Measurements from ENCODE around the gene CADPS. TPM values are rescaled to one million over a fixed set of nuclear protein-coding genes. Genes with fewer than 3 reads are reported as not detected.

Gene CADPS
- polyA plus RNA-seq, 1 donor (not counting 4 experiments of a cell fraction or from before 2014, with no cell fraction given) = not detected

GRCh38 chr3:62371720-62372591 lies 503.3 kb downstream of the CADPS start:
- Histone ChIP-seq H3K9me1 (ENCODE audit: control insufficient read depth, extremely low read depth, insufficient read depth, low read length) (no peaks in the 10 kb centered on the region), H3K9ac (ENCODE audit: control insufficient read depth, extremely low read depth, insufficient read depth, low read length) (no peak overlapping the region), H3K4me1 (ENCODE audit: control insufficient read depth, extremely low read depth, insufficient read depth, low read length) (no peaks in the 10 kb centered on the region), H3K27me3 (ENCODE audit: control insufficient read depth, extremely low read depth, insufficient read depth, low read length) (peaks cover 99% of the 10 kb centered on the region), H3K9me3 (ENCODE audit: control insufficient read depth, low read depth, low read length) (no peaks in the 10 kb centered on the region), H4K20me1 (ENCODE audit: control insufficient read depth, extremely low read depth, insufficient read depth, low read length) (peaks cover 7% of the 10 kb centered on the region), H3K4me3 (ENCODE audit: control insufficient read depth in 2 of 3, extremely low read depth in 1 of 3, insufficient read depth in 2 of 3, low read depth in 1 of 3, low read length in 3 of 3) (no peak overlapping the region), H2AFZ (ENCODE audit: control insufficient read depth, low read length) (no peak overlapping the region), H3K79me2 (ENCODE audit: control insufficient read depth, insufficient read depth, low read length) (no peaks in the 10 kb centered on the region), H3K4me2 (ENCODE audit: control insufficient read depth, extremely low read depth, insufficient read depth, low read depth, low read length) (peak overlapping the region; percentile 10), H3K36me3 (ENCODE audit: control insufficient read depth in 2 of 2, extremely low read depth in 1 of 2, insufficient read depth in 2 of 2, low read length in 2 of 2) (no peaks in the 10 kb centered on the region), H3K27ac (ENCODE audit: control insufficient read depth, insufficient read depth, low read length) (no peak overlapping the region)
- no peak for DNase-seq (ENCODE audit: low read depth, low spot score)
- TF ChIP-seq EZH2 (IDR thresholded peaks at IDR 0.05; ENCODE audit: low read length) = peak; percentile 25
- TF ChIP-seq, protein P1, sequence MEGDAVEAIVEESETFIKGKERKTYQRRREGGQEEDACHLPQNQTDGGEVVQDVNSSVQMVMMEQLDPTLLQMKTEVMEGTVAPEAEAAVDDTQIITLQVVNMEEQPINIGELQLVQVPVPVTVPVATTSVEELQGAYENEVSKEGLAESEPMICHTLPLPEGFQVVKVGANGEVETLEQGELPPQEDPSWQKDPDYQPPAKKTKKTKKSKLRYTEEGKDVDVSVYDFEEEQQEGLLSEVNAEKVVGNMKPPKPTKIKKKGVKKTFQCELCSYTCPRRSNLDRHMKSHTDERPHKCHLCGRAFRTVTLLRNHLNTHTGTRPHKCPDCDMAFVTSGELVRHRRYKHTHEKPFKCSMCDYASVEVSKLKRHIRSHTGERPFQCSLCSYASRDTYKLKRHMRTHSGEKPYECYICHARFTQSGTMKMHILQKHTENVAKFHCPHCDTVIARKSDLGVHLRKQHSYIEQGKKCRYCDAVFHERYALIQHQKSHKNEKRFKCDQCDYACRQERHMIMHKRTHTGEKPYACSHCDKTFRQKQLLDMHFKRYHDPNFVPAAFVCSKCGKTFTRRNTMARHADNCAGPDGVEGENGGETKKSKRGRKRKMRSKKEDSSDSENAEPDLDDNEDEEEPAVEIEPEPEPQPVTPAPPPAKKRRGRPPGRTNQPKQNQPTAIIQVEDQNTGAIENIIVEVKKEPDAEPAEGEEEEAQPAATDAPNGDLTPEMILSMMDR (optimal IDR thresholded peaks at IDR 0.05 in 1 of 3, IDR thresholded peaks at IDR 0.05 in 1 of 3, conservative IDR thresholded peaks at IDR 0.05 in 1 of 3; ENCODE audit: extremely low read depth in 1 of 3, insufficient read depth in 2 of 3, low read length in 3 of 3) = no peak
- no peak for FAIRE-seq
- dilution Hi-C loops (cut with MboI; ENCODE audit: extremely low pct_ligation_motif_present, low sequenced_read_pairs) = no loop called here

DNA sequence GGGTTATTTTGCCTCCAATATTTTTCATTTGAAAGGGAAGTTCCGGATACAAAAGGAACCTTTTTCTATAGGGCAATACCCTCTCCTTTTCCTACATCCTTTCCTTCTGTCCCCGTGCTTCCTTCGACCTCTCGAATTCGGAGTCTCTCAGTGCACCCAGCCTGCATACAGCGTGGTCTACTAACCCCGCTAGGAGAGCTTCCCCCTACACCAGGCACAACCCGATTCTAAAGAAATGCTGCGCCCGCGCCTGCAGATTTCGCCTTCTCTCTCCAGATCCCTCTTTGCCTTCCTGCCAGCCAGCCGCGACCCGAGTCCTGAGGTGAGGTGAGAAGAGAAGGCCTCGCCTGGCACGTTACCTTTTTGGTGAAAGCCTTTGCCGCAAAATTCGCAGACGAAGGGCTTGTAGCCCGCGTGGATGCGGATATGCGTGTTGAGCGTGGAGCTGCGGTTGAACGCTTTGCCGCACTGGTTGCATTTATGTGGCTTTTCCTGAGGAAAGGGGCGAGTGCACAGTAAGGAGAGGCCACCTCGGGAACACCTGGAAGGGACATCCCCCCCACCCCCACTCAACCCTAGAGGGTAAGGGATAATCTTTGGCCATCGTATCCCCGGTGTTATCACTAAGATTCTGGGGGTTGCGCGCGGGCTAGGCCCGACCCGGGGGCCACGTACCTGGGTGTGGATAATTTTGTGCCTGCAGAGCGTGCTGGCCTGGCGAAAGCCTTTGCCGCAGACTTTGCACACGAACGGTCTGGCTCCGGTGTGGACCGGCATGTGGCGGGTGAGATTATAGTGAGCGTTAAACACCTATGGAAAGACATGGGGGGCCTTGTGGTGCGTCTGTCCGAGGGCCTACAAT lies 504.1 kb downstream of the CADPS start:
- DNase-seq (ENCODE audit: low read depth, low spot score) (no peak), FAIRE-seq (no peak)
- Histone ChIP-seq H3K27me3 (ENCODE audit: control insufficient read depth, extremely low read depth, insufficient read depth, low read length) (peaks cover 98% of the 10 kb centered on the region), H2AFZ (ENCODE audit: control insufficient read depth, low read length) (no peak overlapping the region), H3K79me2 (ENCODE audit: control insufficient read depth, insufficient read depth, low read length) (no peaks in the 10 kb centered on the region), H4K20me1 (ENCODE audit: control insufficient read depth, extremely low read depth, insufficient read depth, low read length) (peaks cover 7% of the 10 kb centered on the region), H3K4me3 (ENCODE audit: control insufficient read depth in 2 of 3, extremely low read depth in 1 of 3, insufficient read depth in 2 of 3, low read depth in 1 of 3, low read length in 3 of 3) (no peak overlapping the region), H3K4me1 (ENCODE audit: control insufficient read depth, extremely low read depth, insufficient read depth, low read length) (no peaks in the 10 kb centered on the region), H3K9me3 (ENCODE audit: control insufficient read depth, low read depth, low read length) (no peaks in the 10 kb centered on the region), H3K27ac (ENCODE audit: control insufficient read depth, insufficient read depth, low read length) (no peak overlapping the region), H3K9me1 (ENCODE audit: control insufficient read depth, extremely low read depth, insufficient read depth, low read length) (no peaks in the 10 kb centered on the region), H3K4me2 (ENCODE audit: control insufficient read depth, extremely low read depth, insufficient read depth, low read depth, low read length) (no peak overlapping the region), H3K36me3 (ENCODE audit: control insufficient read depth in 2 of 2, extremely low read depth in 1 of 2, insufficient read depth in 2 of 2, low read length in 2 of 2) (no peaks in the 10 kb centered on the region), H3K9ac (ENCODE audit: control insufficient read depth, extremely low read depth, insufficient read depth, low read length) (no peak overlapping the region)
- TF ChIP-seq, protein P1 (optimal IDR thresholded peaks at IDR 0.05 in 1 of 3, IDR thresholded peaks at IDR 0.05 in 1 of 3, conservative IDR thresholded peaks at IDR 0.05 in 1 of 3; ENCODE audit: extremely low read depth in 1 of 3, insufficient read depth in 2 of 3, low read length in 3 of 3) = no peak
- no peak for TF ChIP-seq EZH2 (IDR thresholded peaks at IDR 0.05; ENCODE audit: low read length)
- dilution Hi-C loops (cut with MboI; ENCODE audit: extremely low pct_ligation_motif_present, low sequenced_read_pairs) = no loop called here
